Loucy (cell line): Measurements from ENCODE around the gene MED1.

Source experiments
- H2AFZ ChIP-seq: fragments of 200-600 bp; sonication (generic); 2 replicates; pipeline ENCODE4 v1.6.0; 2016; ENCODE audit warnings: antibody characterized with exemption, mild to moderate bottlenecking, low read length, moderate library complexity
- H3F3A ChIP-seq: fragments of 200-600 bp; 2 replicates; pipeline ENCODE4 v1.6.0; 2016; ENCODE audit warnings: antibody characterized with exemption, low read depth, mild to moderate bottlenecking
- H3K27me3 ChIP-seq: fragments of 200-600 bp; sonication (generic); 2 replicates; pipeline ENCODE4 v1.6.1; 2014; ENCODE audit warnings: low read length, mild to moderate bottlenecking; ENCODE audit not compliant: insufficient read depth, poor library complexity, severe bottlenecking
- H3K36me3 ChIP-seq: fragments of 200-600 bp; sonication (generic); 2 replicates; pipeline ENCODE4 v1.6.1; 2016; ENCODE audit warnings: low read length; ENCODE audit not compliant: insufficient read depth
- H3K4me1 ChIP-seq: fragments of 200-600 bp; sonication (generic); 2 replicates; pipeline ENCODE4 v1.5.1; 2014; ENCODE audit warnings: low read length, mild to moderate bottlenecking; ENCODE audit not compliant: insufficient read depth, poor library complexity, severe bottlenecking
- H3K4me2 ChIP-seq: fragments of 200-600 bp; sonication (generic); 2 replicates; pipeline ENCODE4 v1.6.0; 2014; ENCODE audit warnings: antibody characterized with exemption, low read length, low read depth, mild to moderate bottlenecking; ENCODE audit not compliant: poor library complexity, severe bottlenecking
- H3K4me3 ChIP-seq: fragments of 200-600 bp; sonication (generic); 2 replicates; pipeline ENCODE4 v1.5.1; 2014; ENCODE audit warnings: low read length, mild to moderate bottlenecking, mixed read lengths; ENCODE audit not compliant: poor library complexity, severe bottlenecking
- H3K79me2 ChIP-seq: fragments of 200-600 bp; sonication (generic); 2 replicates; pipeline ENCODE4 v1.6.1; 2014; ENCODE audit warnings: low read length; ENCODE audit not compliant: insufficient read depth
- H3K9ac ChIP-seq: fragments of 200-600 bp; sonication (generic); 2 replicates; pipeline ENCODE4 v1.6.0; 2014; ENCODE audit warnings: mild to moderate bottlenecking, low read depth, low read length, moderate library complexity; ENCODE audit not compliant: poor library complexity, severe bottlenecking
- H3K9me2 ChIP-seq: fragments of 200-600 bp; sonication (generic); replicated peaks from 2 replicates; pipeline ENCODE4 v1.6.1; 2016; ENCODE audit warnings: low read depth, low read length, mixed read lengths
- H3K9me3 ChIP-seq: fragments of 200-600 bp; sonication (generic); 2 replicates; pipeline ENCODE4 v1.6.1; 2014; ENCODE audit warnings: mild to moderate bottlenecking, antibody characterized with exemption, low read length, low read depth; ENCODE audit not compliant: insufficient read depth
- H4K20me1 ChIP-seq: fragments of 200-600 bp; sonication (generic); 2 replicates; pipeline ENCODE4 v1.6.0; 2014; ENCODE audit warnings: antibody characterized with exemption, low read length, mild to moderate bottlenecking; ENCODE audit not compliant: insufficient read depth, poor library complexity, severe bottlenecking
- EZH2phosphoT487 ChIP-seq: fragments of 200-600 bp; IDR thresholded peaks from 2 replicates; pipeline ENCODE4 v1.6.1; 2018; ENCODE audit warnings: antibody characterized with exemption, mild to moderate bottlenecking, moderate library complexity, borderline replicate concordance
- TF ChIP-seq, protein P1 (sequence below): fragments of 200-600 bp; sonication (generic); conservative IDR thresholded peaks from 2 replicates; pipeline ENCODE4 v1.5.1; 2014; ENCODE audit warnings: mild to moderate bottlenecking, antibody characterized with exemption, low read length

MED1 gene

DNA sequence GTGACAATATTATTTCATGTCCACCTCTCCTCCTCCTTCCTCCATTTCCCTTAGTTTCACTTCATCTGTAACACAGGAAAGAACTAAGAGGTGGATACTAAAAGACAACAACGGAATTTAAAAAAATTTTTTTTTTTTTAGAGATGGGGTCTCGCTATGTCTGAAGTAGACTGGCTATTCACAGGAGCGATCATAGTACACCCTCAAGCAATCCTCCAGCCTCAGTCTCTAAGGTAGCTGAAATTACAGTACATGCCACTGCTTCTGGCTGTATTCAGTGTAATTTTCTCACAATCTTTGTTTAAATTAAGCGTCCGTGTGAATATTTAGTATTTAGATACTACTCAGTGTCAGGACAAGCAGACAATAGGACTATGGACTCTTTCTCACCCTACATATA lies 85.2 kb downstream of the MED1 start:
- H3K4me2 ChIP-seq, result no peak overlapping the region
- no peaks in the 10 kb centered on the region for H3K9me2 ChIP-seq
- H3K79me2 ChIP-seq, result no peaks in the 10 kb centered on the region
- no peaks in the 10 kb centered on the region for H3K36me3 ChIP-seq
- H4K20me1 ChIP-seq, result no peaks in the 10 kb centered on the region
- H3K4me1 ChIP-seq, result no peaks in the 10 kb centered on the region
- TF ChIP-seq, protein P1, sequence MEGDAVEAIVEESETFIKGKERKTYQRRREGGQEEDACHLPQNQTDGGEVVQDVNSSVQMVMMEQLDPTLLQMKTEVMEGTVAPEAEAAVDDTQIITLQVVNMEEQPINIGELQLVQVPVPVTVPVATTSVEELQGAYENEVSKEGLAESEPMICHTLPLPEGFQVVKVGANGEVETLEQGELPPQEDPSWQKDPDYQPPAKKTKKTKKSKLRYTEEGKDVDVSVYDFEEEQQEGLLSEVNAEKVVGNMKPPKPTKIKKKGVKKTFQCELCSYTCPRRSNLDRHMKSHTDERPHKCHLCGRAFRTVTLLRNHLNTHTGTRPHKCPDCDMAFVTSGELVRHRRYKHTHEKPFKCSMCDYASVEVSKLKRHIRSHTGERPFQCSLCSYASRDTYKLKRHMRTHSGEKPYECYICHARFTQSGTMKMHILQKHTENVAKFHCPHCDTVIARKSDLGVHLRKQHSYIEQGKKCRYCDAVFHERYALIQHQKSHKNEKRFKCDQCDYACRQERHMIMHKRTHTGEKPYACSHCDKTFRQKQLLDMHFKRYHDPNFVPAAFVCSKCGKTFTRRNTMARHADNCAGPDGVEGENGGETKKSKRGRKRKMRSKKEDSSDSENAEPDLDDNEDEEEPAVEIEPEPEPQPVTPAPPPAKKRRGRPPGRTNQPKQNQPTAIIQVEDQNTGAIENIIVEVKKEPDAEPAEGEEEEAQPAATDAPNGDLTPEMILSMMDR, result no peak
- TF ChIP-seq EZH2phosphoT487, result no peak
- H3K9me3 ChIP-seq, result no peaks in the 10 kb centered on the region
- H3K9ac ChIP-seq, result no peak overlapping the region
- no peak overlapping the region for H2AFZ ChIP-seq
- H3K27me3 ChIP-seq, result no peaks in the 10 kb centered on the region
- H3K4me3 ChIP-seq, result no peak overlapping the region
- no peaks in the 10 kb centered on the region for H3F3A ChIP-seq

DNA sequence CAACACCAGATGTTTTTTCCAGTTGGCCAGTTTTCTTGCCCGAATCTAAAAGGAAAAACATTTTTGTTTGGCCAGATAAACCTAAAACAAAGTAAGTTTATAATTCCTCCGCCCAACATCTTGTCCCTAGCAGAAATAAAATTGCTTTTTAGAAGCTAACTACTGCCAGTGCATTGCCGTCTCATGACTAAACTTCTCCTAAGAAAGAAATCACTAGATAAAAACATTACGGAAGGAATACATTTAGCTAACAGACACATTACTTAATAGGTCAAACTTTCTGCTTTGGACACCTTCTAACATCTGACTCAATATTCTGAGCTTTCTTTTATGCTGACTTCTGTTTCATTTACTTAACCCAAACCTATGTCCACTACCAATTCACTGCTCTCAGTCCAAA lies 85.8 kb downstream of the MED1 start:
- H3K4me1 ChIP-seq, result no peaks in the 10 kb centered on the region
- H3K79me2 ChIP-seq, result no peaks in the 10 kb centered on the region
- H3K36me3 ChIP-seq, result no peaks in the 10 kb centered on the region
- no peaks in the 10 kb centered on the region for H4K20me1 ChIP-seq
- no peaks in the 10 kb centered on the region for H3K9me3 ChIP-seq
- H3K9ac ChIP-seq, result no peak overlapping the region
- no peaks in the 10 kb centered on the region for H3K27me3 ChIP-seq
- H3F3A ChIP-seq, result no peaks in the 10 kb centered on the region
- H3K9me2 ChIP-seq, result no peaks in the 10 kb centered on the region
- H2AFZ ChIP-seq, result no peak overlapping the region
- H3K4me2 ChIP-seq, result no peak overlapping the region
- no peak overlapping the region for H3K4me3 ChIP-seq
- TF ChIP-seq EZH2phosphoT487, result no peak
- TF ChIP-seq, protein P1, result no peak

DNA sequence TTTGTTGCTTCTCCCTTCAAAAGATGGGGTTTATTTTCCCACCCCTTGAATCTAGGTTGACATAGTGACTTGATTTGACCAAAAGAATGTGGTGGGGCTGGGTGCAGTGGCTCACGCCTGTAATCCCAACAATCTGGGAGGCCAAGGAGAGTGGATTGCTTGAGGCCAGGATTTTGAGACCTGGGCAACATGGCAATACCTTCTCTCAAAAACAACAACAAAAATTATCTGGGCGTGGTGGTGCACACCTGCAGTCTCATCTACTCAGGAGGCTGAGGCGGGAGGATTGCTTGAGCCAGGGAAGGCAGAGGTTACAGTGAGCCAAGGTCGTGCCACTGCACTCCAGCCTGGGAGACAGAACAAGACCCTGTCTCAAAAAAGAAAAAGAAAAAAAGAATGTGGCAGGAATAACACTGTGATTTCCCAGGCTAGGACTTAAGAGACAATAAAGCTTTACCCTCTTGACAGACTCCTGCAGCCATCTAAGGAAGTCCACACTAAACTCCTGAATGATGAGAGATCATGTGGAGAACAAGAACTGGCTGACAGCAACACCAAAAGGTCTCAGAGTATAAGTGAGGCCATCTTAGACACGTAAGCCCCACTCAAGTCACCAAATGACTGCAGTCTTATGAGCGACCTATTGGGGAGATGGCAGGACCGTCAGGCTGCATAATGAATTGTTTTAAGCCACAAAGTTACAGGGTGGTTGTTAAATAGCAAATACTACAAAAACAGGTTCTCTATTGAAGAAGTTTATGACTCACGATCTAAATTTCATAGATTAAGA lies 86.6 kb downstream of the MED1 start:
- no peaks in the 10 kb centered on the region for H3K9me2 ChIP-seq
- no peak overlapping the region for H3K4me2 ChIP-seq
- no peaks in the 10 kb centered on the region for H3K9me3 ChIP-seq
- no peaks in the 10 kb centered on the region for H3K4me1 ChIP-seq
- no peak overlapping the region for H3K4me3 ChIP-seq
- H2AFZ ChIP-seq, result no peak overlapping the region
- H3K27me3 ChIP-seq, result no peaks in the 10 kb centered on the region
- H3K79me2 ChIP-seq, result no peaks in the 10 kb centered on the region
- H3K36me3 ChIP-seq, result no peaks in the 10 kb centered on the region
- H4K20me1 ChIP-seq, result no peaks in the 10 kb centered on the region
- H3K9ac ChIP-seq, result no peak overlapping the region
- no peak for TF ChIP-seq EZH2phosphoT487
- TF ChIP-seq, protein P1, result no peak
- no peaks in the 10 kb centered on the region for H3F3A ChIP-seq
